ENCODE measurements around the gene ATG2B. TPM values are rescaled to one million over a fixed set of nuclear protein-coding genes. Genes with fewer than 3 reads are reported as not detected.

Gene ATG2B
- total RNA-seq, 2 donors from 2014 or later: 29.1 to 47.4 TPM

- DNase-seq (ENCODE audit: low spot score): no peak
- Histone ChIP-seq H3K4me1 (ENCODE audit: control insufficient read depth in 1 of 2, low read depth in 2 of 2) (no peaks in the 10 kb centered on the region), H3K4me3 (no peak overlapping the region), H3K27me3 (replicated peaks; ENCODE audit: insufficient read depth) (no peaks in the 10 kb centered on the region), H3K36me3 (peaks cover 47% of the 10 kb centered on the region), H3K9me3 (no peaks in the 10 kb centered on the region), H3K27ac (no peak overlapping the region)
- no peak for ATAC-seq (ENCODE audit: insufficient number of reproducible peaks, low FRiP score, low read depth)
- TF ChIP-seq, protein P1, sequence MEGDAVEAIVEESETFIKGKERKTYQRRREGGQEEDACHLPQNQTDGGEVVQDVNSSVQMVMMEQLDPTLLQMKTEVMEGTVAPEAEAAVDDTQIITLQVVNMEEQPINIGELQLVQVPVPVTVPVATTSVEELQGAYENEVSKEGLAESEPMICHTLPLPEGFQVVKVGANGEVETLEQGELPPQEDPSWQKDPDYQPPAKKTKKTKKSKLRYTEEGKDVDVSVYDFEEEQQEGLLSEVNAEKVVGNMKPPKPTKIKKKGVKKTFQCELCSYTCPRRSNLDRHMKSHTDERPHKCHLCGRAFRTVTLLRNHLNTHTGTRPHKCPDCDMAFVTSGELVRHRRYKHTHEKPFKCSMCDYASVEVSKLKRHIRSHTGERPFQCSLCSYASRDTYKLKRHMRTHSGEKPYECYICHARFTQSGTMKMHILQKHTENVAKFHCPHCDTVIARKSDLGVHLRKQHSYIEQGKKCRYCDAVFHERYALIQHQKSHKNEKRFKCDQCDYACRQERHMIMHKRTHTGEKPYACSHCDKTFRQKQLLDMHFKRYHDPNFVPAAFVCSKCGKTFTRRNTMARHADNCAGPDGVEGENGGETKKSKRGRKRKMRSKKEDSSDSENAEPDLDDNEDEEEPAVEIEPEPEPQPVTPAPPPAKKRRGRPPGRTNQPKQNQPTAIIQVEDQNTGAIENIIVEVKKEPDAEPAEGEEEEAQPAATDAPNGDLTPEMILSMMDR (IDR thresholded peaks at IDR 0.05): no peak
Measured at GRCh38 chr14:96304956-96305355, 58.2 kb downstream of the ATG2B start.

GRCh38 chr14:96303981-96304380 lies 59.2 kb downstream of the ATG2B start:
- no peak overlapping the region for H3K27ac ChIP-seq
- TF ChIP-seq, protein P1 (IDR thresholded peaks at IDR 0.05): no peak
- ATAC-seq (ENCODE audit: insufficient number of reproducible peaks, low FRiP score, low read depth) (no peak), DNase-seq (ENCODE audit: low spot score) (no peak)
- no peak overlapping the region for H3K4me3 ChIP-seq
- no peaks in the 10 kb centered on the region for H3K9me3 ChIP-seq
- H3K36me3 ChIP-seq: peaks cover 43% of the 10 kb centered on the region
- H3K4me1 ChIP-seq (ENCODE audit: control insufficient read depth in 1 of 2, low read depth in 2 of 2): no peaks in the 10 kb centered on the region
- no peaks in the 10 kb centered on the region for H3K27me3 ChIP-seq (replicated peaks; ENCODE audit: insufficient read depth)

DNA sequence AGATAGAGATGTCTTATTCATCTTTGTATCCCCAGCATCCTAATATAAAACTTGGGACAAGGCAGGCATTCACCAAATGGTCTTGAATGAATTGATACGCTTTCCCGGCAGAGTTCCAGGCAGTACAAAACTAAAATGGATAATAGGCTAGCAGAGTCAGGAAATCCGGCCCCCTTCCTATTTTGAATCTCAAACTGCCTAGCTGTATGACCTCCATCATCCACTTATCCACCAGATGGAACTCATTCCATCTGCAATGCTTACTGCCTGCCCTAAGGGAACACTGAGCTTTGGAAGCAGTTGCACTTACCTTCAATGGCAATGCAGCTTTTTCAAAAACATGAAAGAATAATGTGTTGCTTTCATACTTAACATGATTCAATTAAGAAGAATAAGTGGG lies 63.7 kb downstream of the ATG2B start:
- Histone ChIP-seq H3K36me3 (peaks cover 29% of the 10 kb centered on the region), H3K4me1 (ENCODE audit: control insufficient read depth in 1 of 2, low read depth in 2 of 2) (no peaks in the 10 kb centered on the region), H3K27me3 (replicated peaks; ENCODE audit: insufficient read depth) (no peaks in the 10 kb centered on the region), H3K27ac (no peak overlapping the region), H3K9me3 (no peaks in the 10 kb centered on the region), H3K4me3 (no peak overlapping the region)
- no peak for ATAC-seq (ENCODE audit: insufficient number of reproducible peaks, low FRiP score, low read depth)
- TF ChIP-seq, protein P1 (IDR thresholded peaks at IDR 0.05): no peak
- no peak for DNase-seq (ENCODE audit: low spot score)

GRCh38 chr14:96297997-96298515 lies 65.1 kb downstream of the ATG2B start:
- DNase-seq (ENCODE audit: low spot score): no peak
- peaks cover 33% of the 10 kb centered on the region for H3K36me3 ChIP-seq
- H3K9me3 ChIP-seq: no peaks in the 10 kb centered on the region
- no peak overlapping the region for H3K27ac ChIP-seq
- no peak for ATAC-seq (ENCODE audit: insufficient number of reproducible peaks, low FRiP score, low read depth)
- H3K27me3 ChIP-seq (replicated peaks; ENCODE audit: insufficient read depth): no peaks in the 10 kb centered on the region
- H3K4me3 ChIP-seq: no peak overlapping the region
- TF ChIP-seq, protein P1 (IDR thresholded peaks at IDR 0.05): no peak
- no peaks in the 10 kb centered on the region for H3K4me1 ChIP-seq (ENCODE audit: control insufficient read depth in 1 of 2, low read depth in 2 of 2)

- H3K27me3 ChIP-seq (replicated peaks; ENCODE audit: insufficient read depth): no peaks in the 10 kb centered on the region
- no peak for ATAC-seq (ENCODE audit: insufficient number of reproducible peaks, low FRiP score, low read depth)
- peaks cover 24% of the 10 kb centered on the region for H3K36me3 ChIP-seq
- no peak overlapping the region for H3K27ac ChIP-seq
- TF ChIP-seq, protein P1 (IDR thresholded peaks at IDR 0.05): peak; percentile 17
- no peaks in the 10 kb centered on the region for H3K4me1 ChIP-seq (ENCODE audit: control insufficient read depth in 1 of 2, low read depth in 2 of 2)
- H3K9me3 ChIP-seq: no peaks in the 10 kb centered on the region
- no peak overlapping the region for H3K4me3 ChIP-seq
- no peak for DNase-seq (ENCODE audit: low spot score)
Measured at GRCh38 chr14:96297000-96297399, 66.1 kb downstream of the ATG2B start.

Measured in thoracic aorta (tissue), 2 donors.